Keratinocyte (primary cell): Measurements from ENCODE around the gene ANKRD49. TPM values are rescaled to one million over a fixed set of nuclear protein-coding genes. Genes with fewer than 3 reads are reported as not detected.

Experiments
- DNase-seq: peaks from one replicate; pipeline ENCODE4 v3.0.0-alpha.2; 2011; ENCODE audit warnings: low read depth, missing footprints, low spot score
- FAIRE-seq: peaks from 2 replicates; lab custom pipeline; 2011; peaks lifted over from hg19 to GRCh38; lab: Jason Lieb, UNC
- H2AFZ ChIP-seq: 2 replicates; pipeline ENCODE4 v1.6.0; 2012; ENCODE audit warnings: low read length, control low read depth, inconsistent platforms; ENCODE audit not compliant: control insufficient read depth
- H3K27ac ChIP-seq: 2 replicates; pipeline ENCODE4 v1.5.1; 2011; ENCODE audit warnings: low read length; ENCODE audit not compliant: control insufficient read depth, insufficient read depth
- H3K27me3 ChIP-seq: 3 replicates; pipeline ENCODE4 v1.6.0; 2011; ENCODE audit warnings: low read length; ENCODE audit not compliant: control insufficient read depth, insufficient read depth; ENCODE audit errors: extremely low read depth
- H3K36me3 ChIP-seq, 2 experiments: 2 replicates in 1 of 2; 3 replicates in 1 of 2; pipeline ENCODE4 v1.5.1; 2011; ENCODE audit warnings: low read length in 2 of 2, mild to moderate bottlenecking in 1 of 2; ENCODE audit not compliant: control insufficient read depth in 2 of 2, insufficient read depth in 2 of 2; ENCODE audit errors: extremely low read depth in 1 of 2
- H3K4me1 ChIP-seq: 3 replicates; pipeline ENCODE4 v1.5.1; 2011; ENCODE audit warnings: low read length; ENCODE audit not compliant: control insufficient read depth, insufficient read depth; ENCODE audit errors: extremely low read depth
- H3K4me2 ChIP-seq: 3 replicates; pipeline ENCODE4 v1.6.0; 2011; ENCODE audit warnings: low read depth, low read length; ENCODE audit not compliant: control insufficient read depth, insufficient read depth; ENCODE audit errors: extremely low read depth
- H3K4me3 ChIP-seq, 3 experiments: fragments of 200-600 bp in 1 of 3; sonication (generic) in 1 of 3; 2 replicates in 2 of 3; 3 replicates in 1 of 3; pipeline ENCODE4 v1.5.1; 2011 to 2016; ENCODE audit warnings: low read length in 3 of 3, mild to moderate bottlenecking in 3 of 3, control low read depth in 2 of 3, inconsistent platforms in 1 of 3, low read depth in 1 of 3, mixed read lengths in 1 of 3, mixed run types in 1 of 3, moderate library complexity in 1 of 3; ENCODE audit not compliant: control insufficient read depth in 2 of 3, insufficient read depth in 2 of 3; ENCODE audit errors: extremely low read depth in 1 of 3
- H3K79me2 ChIP-seq: 2 replicates; pipeline ENCODE4 v1.6.0; 2012; ENCODE audit warnings: low read length; ENCODE audit not compliant: control insufficient read depth, insufficient read depth
- H3K9ac ChIP-seq: 3 replicates; pipeline ENCODE4 v1.6.0; 2011; ENCODE audit warnings: low read length; ENCODE audit not compliant: control insufficient read depth, insufficient read depth; ENCODE audit errors: extremely low read depth
- H3K9me1 ChIP-seq: 3 replicates; pipeline ENCODE4 v1.6.0; 2011; ENCODE audit warnings: low read length; ENCODE audit not compliant: control insufficient read depth, insufficient read depth; ENCODE audit errors: extremely low read depth
- H3K9me3 ChIP-seq: 2 replicates; pipeline ENCODE4 v1.5.1; 2012; ENCODE audit warnings: low read depth, low read length; ENCODE audit not compliant: control insufficient read depth
- H4K20me1 ChIP-seq: 3 replicates; pipeline ENCODE4 v1.6.0; 2011; ENCODE audit warnings: low read length; ENCODE audit not compliant: control insufficient read depth, insufficient read depth; ENCODE audit errors: extremely low read depth
- CTCF ChIP-seq, 3 experiments: IDR thresholded peaks in 1 of 3; conservative IDR thresholded peaks in 1 of 3; optimal IDR thresholded peaks in 1 of 3; 2 replicates in 2 of 3; 3 replicates in 1 of 3; pipeline versions ENCODE3 to v1.5.1; 2011; ENCODE audit warnings: low read length in 3 of 3, mild to moderate bottlenecking in 3 of 3, moderate library complexity in 2 of 3, control low read depth in 1 of 3, inconsistent platforms in 1 of 3; ENCODE audit not compliant: insufficient read depth in 2 of 3; ENCODE audit errors: extremely low read depth in 1 of 3
- EZH2 ChIP-seq: IDR thresholded peaks from one replicate; pipeline ENCODE4 v1.6.1; 2012; ENCODE audit warnings: inconsistent platforms, mild to moderate bottlenecking, low read length, moderate library complexity
- dilution Hi-C: fragments of 300-500 bp; cut with MboI; formaldehyde crosslinking; loops from one replicate; pipeline ENCODE4 v1.7.0; 2020; ENCODE audit warnings: low sequenced_read_pairs; ENCODE audit not compliant: extremely low pct_ligation_motif_present
- polyA plus RNA-seq, 5 experiments: library from polyadenylated mRNA; depleted of rRNA in 3 of 5; stranded (reverse) in 3 of 5; stranded (forward) in 1 of 5; unstranded in 1 of 5; fragments of >200 nt; gene quantifications; 1 replicate in 1 of 5; 2 replicates in 3 of 5; 3 replicates in 1 of 5; pipeline versions ENCODE4 v1.2.1 to v1.2.3, GENCODE V29; 2011 to 2012; ENCODE audit warnings: missing spikeins in 2 of 5, low read depth in 1 of 5, low replicate concordance in 1 of 5

The ANKRD49 gene
- polyA plus RNA-seq, 1 donor (not counting 4 experiments of a cell fraction or from before 2014, with no cell fraction given) = 17.1 TPM

- no peak overlapping the region for H3K27ac ChIP-seq
Observed at GRCh38 chr11:94533696-94534630, 40.2 kb downstream of the ANKRD49 start.

GRCh38 chr11:94536386-94536785, 42.6 kb downstream of the ANKRD49 start:
- Histone ChIP-seq H4K20me1 (no peaks in the 10 kb centered on the region), H3K27me3 (peaks cover 4% of the 10 kb centered on the region), H3K9ac (no peak overlapping the region), H3K27ac (no peak overlapping the region), H3K36me3 (no peaks in the 10 kb centered on the region), H3K4me2 (no peak overlapping the region), H2AFZ (no peak overlapping the region), H3K9me3 (no peaks in the 10 kb centered on the region), H3K4me1 (no peaks in the 10 kb centered on the region), H3K9me1 (no peaks in the 10 kb centered on the region), H3K4me3 (no peak overlapping the region), H3K79me2 (no peaks in the 10 kb centered on the region)
- dilution Hi-C loops = no loop called here
- DNase-seq (no peak), FAIRE-seq (no peak)
- TF ChIP-seq CTCF (optimal IDR thresholded peaks at IDR 0.05 in 1 of 3, IDR thresholded peaks at IDR 0.05 in 1 of 3, conservative IDR thresholded peaks at IDR 0.05 in 1 of 3; ENCODE audit: extremely low read depth in 1 of 3, insufficient read depth in 2 of 3, low read length in 3 of 3) (no peak), EZH2 (no peak)

More at GRCh38 chr11:94533696-94534630, 40.2 kb downstream of the ANKRD49 start:
- Histone ChIP-seq H3K9ac (no peak overlapping the region), H3K36me3 (no peaks in the 10 kb centered on the region), H3K9me3 (no peaks in the 10 kb centered on the region), H3K4me1 (no peaks in the 10 kb centered on the region), H2AFZ (no peak overlapping the region), H3K4me2 (no peak overlapping the region), H3K27me3 (no peaks in the 10 kb centered on the region), H4K20me1 (no peaks in the 10 kb centered on the region), H3K79me2 (no peaks in the 10 kb centered on the region), H3K4me3 (no peak overlapping the region), H3K9me1 (no peaks in the 10 kb centered on the region)
- no peak for TF ChIP-seq EZH2
- TF ChIP-seq CTCF (optimal IDR thresholded peaks at IDR 0.05 in 1 of 3, IDR thresholded peaks at IDR 0.05 in 1 of 3, conservative IDR thresholded peaks at IDR 0.05 in 1 of 3; ENCODE audit: extremely low read depth in 1 of 3, insufficient read depth in 2 of 3, low read length in 3 of 3) = no peak
- DNase-seq (no peak), FAIRE-seq (no peak)
- dilution Hi-C loops = no loop called here
